GM18867 (cell line): ENCODE data around the gene COQ10A.
A peak's percentile ranks its signal among the peaks of the same experiment; 100 is the strongest.

Experiments used
- ATAC-seq: cut with Tn5 transposase; IDR thresholded peaks from one replicate; pipeline ENCODE4 v1.9.1; 2021; ENCODE audit warnings: mild to moderate bottlenecking, moderate library complexity; ENCODE audit not compliant: unreplicated experiment

Gene COQ10A

GRCh38 chr12:56266693-56267442 is at the start of gene COQ10A:
Gene COQ10A (plus strand): TSS chr12:56266942. CDS start chr12:56267119, 177 bp downstream.
- peak; percentile 90 for ATAC-seq

GRCh38 chr12:56219840-56220239 is 46.9 kb upstream of the COQ10A start:
- ATAC-seq, result no peak

- no peak for ATAC-seq
Observed at GRCh38 chr12:56220611-56221231, 46.0 kb upstream of the COQ10A start.

- ATAC-seq, result peak; percentile 22
Observed at GRCh38 chr12:56221232-56221756, 45.4 kb upstream of the COQ10A start.

- ATAC-seq, result peak; percentile 73
Observed at GRCh38 chr12:56221757-56222530, 44.8 kb upstream of the COQ10A start, which contains the start of gene RNF41. Gene RNF41 (minus strand): TSS chr12:56221922. CDS start chr12:56214047, 7,875 bp downstream.

- no peak for ATAC-seq
Observed at GRCh38 chr12:56222531-56222895, 44.2 kb upstream of the COQ10A start.

GRCh38 chr12:56223571-56224101 is 43.1 kb upstream of the COQ10A start:
- ATAC-seq, result no peak

- ATAC-seq, result peak; percentile 75
Observed at GRCh38 chr12:56224102-56224701, 42.5 kb upstream of the COQ10A start, which contains the start of gene NABP2. Gene NABP2 (plus strand): TSS chr12:56224342. CDS start chr12:56224857, 515 bp downstream.

- ATAC-seq, result no peak
Observed at GRCh38 chr12:56224954-56225353, 41.8 kb upstream of the COQ10A start.

- ATAC-seq, result no peak
Observed at GRCh38 chr12:56229082-56229481, 37.7 kb upstream of the COQ10A start.

GRCh38 chr12:56229916-56230431 is 36.8 kb upstream of the COQ10A start, which contains the start of gene SLC39A5:
Gene SLC39A5 (plus strand): TSS chr12:56230051. CDS start chr12:56231275, 1,224 bp downstream.
- no peak for ATAC-seq

GRCh38 chr12:56230432-56231183 is 36.1 kb upstream of the COQ10A start:
- no peak for ATAC-seq

GRCh38 chr12:56231184-56231582 is 35.6 kb upstream of the COQ10A start:
- ATAC-seq, result no peak

- no peak for ATAC-seq
Observed at GRCh38 chr12:56234746-56235436, 31.9 kb upstream of the COQ10A start.

GRCh38 chr12:56236091-56236490 is 30.7 kb upstream of the COQ10A start:
- no peak for ATAC-seq

- ATAC-seq, result no peak
Observed at GRCh38 chr12:56236985-56237384, 29.8 kb upstream of the COQ10A start.

- no peak for ATAC-seq
Observed at GRCh38 chr12:56237552-56237951, 29.2 kb upstream of the COQ10A start.

GRCh38 chr12:56241424-56242303 is 25.1 kb upstream of the COQ10A start:
- no peak for ATAC-seq
